SK-N-MC (cell line): Measurements from ENCODE around the gene PTPA.
"Not testable (repeated sequence)": the region's sequence is repeated elsewhere in the genome, so short reads cannot be mapped to it uniquely, and the experiment has no call there.

Experiments used
- EZH2 ChIP-seq: fragments of 200-600 bp; sonication (generic); IDR thresholded peaks from one replicate; pipeline ENCODE4 v1.6.1; 2017; ENCODE audit warnings: antibody characterized with exemption
- FOXP2 ChIP-seq: optimal IDR thresholded peaks from 2 replicates; pipeline ENCODE3; 2011; ENCODE audit warnings: mild to moderate bottlenecking, moderate library complexity; ENCODE audit not compliant: insufficient read depth; ENCODE audit errors: extremely low read length, control extremely low read depth
- POLR2AphosphoS5 ChIP-seq: IDR thresholded peaks from 2 replicates; pipeline ENCODE4 v1.6.1; 2012; ENCODE audit warnings: mild to moderate bottlenecking, low read depth, low read length, borderline replicate concordance

DNA sequence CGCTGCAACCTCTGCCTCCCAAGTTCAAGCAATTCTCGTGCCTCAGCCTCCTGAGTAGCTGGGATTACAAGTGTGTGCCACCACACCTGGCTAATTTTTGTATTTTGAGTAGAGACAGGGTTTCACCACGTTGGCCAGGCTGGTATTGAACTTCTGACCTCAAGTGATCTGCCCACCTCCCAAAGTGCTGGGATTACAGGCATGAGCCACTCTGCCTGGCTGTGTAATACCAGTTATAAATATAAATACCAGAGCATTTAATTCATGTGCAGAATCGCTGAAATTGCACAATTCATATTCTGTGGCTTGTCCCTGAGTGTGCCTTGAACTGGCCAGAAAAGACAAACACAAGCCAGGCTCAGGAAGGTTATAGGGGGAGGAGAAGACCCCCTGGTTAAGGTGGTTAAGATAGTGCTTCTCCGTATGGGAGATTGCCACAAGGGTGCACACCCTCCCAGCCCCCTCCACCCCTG lies 52.0 kb downstream of the PTPA start:
- not testable (repeated sequence) for TF ChIP-seq EZH2, POLR2AphosphoS5, FOXP2
